ENCODE measurements around the gene CCDC171.
A peak's percentile ranks its signal among the peaks of the same experiment; 100 is the strongest.

CCDC171 gene

DNA sequence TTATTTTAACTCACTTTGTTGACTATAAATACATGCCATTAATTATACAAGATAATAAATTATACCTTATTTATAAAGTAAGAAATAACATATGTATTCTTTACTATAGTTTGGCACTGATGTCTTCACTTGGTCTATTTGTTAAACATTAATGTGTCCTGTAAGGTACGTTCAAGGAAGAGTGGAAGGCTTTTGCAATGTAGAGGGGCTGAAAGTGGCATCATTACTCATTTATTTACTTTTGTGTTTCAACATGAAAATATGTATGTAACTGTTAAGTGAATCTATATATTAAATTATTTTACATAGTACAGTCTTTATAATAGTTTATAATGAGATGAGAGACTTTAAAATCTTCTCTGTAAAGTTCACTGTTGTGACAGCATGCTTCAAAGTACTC lies 348.7 kb downstream of the CCDC171 start:
- no peak for DNase-seq

DNA sequence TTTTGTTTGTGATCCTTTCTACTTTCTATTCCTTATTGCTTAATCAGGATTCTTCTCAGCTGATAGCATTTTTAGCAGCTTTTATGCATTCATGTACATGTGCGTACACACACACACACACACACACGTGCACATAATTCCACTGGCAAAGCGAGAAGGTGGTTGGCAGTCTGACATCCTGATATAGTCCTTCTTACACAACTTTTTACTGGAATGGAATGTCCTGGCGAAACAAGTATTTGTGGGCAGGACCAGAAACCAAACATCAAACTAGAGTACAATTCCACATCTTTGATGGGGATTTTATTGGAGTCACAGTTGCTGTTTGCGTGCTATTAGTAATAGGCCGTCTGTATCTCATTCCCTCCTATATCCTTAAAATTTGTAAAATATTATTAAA lies 356.5 kb downstream of the CCDC171 start:
- DNase-seq = no peak

DNA sequence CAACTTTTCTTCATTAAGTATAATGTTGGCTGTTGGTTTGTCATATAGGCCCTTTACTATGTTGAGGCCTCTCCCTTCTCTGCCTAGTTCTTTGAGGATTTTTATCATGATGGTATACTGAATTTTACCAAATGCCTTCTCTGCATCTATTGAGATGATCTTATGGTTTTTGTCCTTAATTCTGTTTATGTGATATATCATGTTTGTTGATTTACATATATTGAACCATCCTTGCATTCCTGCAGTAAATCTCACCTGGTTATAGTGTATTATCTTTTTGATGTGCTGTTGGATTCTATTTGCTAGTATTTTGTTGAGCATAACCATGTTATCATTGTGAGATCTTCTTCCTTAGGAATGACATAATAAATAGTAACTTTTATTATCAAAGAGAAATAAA lies 362.9 kb downstream of the CCDC171 start:
- DNase-seq = no peak

DNA sequence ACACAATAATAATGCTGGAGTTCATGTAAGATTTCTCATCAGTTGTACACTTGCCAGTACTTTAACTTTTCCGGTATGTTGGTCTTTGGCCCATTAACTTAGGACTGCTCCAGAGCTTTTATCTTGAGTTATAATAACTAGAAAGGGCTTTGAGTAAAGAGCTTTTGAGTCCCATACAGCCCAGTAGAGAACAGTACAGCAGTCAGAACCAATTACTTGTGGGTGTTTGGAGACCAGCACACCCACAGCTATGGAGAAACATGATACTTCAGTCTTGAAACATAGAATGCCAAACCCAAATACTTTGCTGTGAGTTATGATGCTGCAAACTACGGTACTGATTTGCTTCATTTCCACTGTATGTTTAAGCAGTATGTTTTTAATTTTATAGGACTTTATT lies 374.3 kb downstream of the CCDC171 start:
- DNase-seq = no peak

DNA sequence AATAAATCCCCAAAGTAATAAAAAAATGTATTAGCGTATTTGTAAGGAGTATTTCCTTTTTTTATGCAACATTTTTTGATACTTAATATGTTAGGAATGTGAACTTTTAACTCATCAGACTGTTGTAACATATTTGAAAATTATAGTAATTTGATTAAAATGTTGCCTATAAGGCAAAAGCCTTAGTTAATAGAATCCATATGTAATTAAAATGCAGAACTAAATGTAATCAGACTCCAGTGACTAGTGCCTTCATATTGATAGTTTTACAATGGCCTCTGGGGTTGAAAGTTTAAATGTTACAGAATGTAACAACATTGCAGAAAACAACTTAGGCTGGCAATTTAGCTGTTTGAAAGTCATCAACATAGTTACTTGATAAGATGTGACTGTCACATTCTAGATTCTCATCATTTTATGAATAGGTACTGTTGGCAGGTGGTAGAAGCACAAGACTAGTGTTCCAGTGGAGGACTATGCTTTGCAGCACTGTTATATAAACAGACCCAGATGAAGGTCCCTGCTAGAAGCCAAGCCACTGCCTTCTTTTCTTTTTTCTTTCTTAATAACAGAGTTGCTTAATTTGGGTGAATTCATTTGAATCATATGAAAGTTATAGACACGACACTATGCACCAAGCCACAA lies 382.9 kb downstream of the CCDC171 start:
- DNase-seq = no peak

DNA sequence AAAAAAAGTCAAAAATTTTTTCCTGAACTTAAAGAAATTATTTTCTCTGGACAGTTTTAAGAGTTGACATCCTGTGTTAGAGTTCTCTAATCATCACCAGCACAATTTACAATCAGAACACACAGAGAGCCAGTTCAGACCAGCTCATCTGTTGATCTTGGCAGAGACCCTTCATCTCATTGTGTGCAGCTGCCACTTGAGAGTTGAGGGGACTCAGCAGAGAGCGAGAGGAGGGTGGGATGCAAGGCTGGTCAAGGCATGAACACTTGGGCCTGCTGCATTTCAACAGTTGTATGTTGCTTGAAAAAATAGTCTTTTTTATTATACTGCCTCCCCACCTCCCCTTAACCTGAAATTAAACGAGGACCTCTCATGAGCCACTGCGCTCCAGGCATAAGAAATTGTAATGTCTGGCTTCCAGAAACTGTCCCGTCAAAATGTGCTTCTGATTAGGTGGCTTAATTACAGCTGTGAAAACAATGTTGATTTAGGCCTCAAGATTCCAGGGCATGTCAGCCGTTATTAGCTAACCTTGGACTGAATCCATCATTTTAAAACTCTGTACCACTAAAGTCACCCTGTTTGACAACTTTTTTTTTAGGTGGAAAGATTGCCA lies 383.6 kb downstream of the CCDC171 start:
- DNase-seq = no peak

DNA sequence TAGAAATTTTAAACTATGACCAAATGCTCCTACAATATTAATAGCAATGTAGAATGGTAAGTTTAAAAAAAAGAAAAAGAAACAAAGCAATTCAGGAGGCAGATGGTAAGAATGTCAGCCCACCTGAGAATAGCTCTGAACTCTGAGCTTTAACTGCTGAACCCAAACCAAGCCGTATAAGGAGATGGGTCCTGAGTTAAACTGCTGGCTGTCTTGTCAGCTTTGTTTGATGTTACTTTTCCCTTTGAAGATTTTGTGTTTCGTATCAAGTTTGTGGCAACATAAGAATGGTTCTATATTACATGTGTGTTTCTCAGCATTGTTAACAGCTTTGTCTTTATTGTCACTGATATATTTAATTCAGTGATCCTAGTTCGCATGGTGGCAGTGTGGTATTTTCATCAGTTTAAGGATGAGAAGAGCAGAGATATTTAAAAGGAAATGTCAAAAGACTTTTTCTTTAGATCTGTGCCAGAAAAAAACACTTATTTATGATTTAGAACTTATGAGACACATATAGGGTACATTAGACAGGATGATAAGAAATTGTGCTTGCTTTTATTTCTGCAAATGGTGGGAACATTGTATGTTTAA lies 390.1 kb downstream of the CCDC171 start:
- DNase-seq = no peak

- no peak for DNase-seq
Measured at GRCh38 chr9:15944341-15944740, 391.5 kb downstream of the CCDC171 start.

DNA sequence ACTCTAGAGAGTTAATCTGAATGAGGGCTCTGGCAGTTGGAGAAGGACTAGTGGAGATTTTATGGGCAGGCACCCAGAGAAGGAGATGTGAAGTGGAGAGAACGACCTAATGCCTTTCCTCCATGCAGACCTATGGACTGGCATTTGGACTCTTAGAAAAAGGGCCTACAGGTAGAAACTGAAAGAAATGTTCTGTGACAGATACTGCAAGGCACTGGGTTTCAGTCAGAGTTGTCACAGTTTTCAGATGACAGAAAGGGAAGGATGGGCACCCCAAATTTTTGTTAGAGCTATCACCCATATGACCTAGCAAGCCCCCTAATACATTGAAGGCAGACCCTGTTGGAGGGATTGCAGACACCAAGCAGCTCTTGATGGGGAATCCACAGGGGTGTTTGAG lies 406.8 kb downstream of the CCDC171 start:
- DNase-seq = no peak

GRCh38 chr9:15961217-15961616 lies 408.4 kb downstream of the CCDC171 start:
- DNase-seq = no peak

DNA sequence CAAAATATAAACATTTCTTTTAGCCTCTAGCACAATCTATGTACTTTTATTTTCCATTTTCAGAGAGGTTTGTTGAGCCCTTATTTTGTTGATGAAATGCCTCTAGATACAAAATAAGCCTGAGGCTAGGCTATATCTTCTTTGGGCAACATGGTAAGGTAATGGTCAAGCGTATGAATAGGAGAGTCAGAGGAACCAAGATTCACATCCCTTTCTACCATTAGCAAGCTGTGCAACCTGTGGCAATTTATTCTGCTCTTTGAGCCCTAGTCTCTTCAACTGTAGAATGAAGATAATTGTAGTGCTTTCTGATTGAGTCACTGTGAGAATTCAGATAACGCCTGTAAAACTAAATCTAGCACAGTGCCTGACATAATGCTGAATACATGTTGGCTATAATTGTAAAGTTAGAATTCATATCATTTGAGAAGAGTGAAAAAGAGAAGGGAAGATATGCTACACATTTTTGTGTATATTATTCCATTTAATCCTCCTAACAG lies 412.5 kb downstream of the CCDC171 start:
- no peak for DNase-seq

GRCh38 chr9:15966471-15966870 lies 413.6 kb downstream of the CCDC171 start:
- DNase-seq = no peak

- DNase-seq = no peak
Measured at GRCh38 chr9:15967068-15967467, 414.2 kb downstream of the CCDC171 start.

DNA sequence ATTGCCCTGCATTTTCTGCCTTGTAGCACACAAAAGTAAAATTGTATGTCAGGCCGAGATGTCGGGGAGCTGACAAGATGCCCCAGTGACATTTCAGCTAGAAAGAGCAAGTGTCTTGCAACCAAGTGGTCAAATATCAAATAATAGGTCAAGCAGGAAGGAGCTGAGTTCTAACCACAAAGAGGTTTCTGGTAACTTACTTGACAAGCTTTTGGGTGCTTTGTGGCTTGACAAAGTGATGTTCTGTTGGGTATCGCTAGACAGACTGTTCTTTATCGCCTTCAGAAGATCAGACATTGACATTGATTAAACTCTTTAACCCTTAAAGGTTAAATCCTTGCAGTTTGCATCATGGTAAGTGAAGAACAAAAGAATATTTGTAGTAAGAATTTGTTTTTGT lies 419.9 kb downstream of the CCDC171 start:
- DNase-seq = no peak

DNA sequence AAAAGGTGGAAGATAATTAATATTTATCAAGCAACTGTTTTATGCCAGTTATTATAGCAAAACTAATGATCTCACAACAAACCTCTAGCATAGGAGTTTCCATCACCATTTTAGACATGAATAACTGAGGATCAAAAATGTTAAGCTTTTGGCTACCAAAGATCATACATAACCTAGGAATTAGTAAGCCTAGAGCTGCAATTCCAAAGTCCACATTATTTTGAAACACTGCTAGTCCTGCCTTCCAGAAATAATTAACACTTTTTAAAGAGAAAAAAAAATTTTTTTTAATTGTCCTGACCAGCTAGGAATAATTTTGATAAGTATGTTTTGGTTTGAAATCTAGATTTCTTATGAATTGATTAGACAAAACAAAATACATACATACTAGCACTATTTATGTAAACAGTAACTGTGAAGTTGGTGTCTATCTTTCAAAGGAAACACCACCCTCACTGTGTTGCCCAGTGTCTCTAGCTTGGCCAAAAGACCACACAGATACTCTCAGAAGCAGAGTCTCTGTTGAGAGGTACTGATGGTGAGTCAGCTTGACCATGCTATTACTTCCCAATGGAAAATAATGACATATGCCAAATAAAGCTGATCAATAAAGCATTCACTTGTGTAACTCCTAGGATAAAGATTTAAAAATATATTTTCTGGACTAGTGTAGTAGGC lies 422.4 kb downstream of the CCDC171 start:
- no peak for DNase-seq

GRCh38 chr9:15977438-15977837 lies 424.6 kb downstream of the CCDC171 start:
- DNase-seq = no peak

- DNase-seq = no peak
Measured at GRCh38 chr9:15982182-15982581, 429.3 kb downstream of the CCDC171 start.

- DNase-seq = no peak
Measured at GRCh38 chr9:15999422-16000339, 446.8 kb downstream of the CCDC171 start.

- DNase-seq = no peak
Measured at GRCh38 chr9:16000811-16001210, 448.0 kb downstream of the CCDC171 start.

DNA sequence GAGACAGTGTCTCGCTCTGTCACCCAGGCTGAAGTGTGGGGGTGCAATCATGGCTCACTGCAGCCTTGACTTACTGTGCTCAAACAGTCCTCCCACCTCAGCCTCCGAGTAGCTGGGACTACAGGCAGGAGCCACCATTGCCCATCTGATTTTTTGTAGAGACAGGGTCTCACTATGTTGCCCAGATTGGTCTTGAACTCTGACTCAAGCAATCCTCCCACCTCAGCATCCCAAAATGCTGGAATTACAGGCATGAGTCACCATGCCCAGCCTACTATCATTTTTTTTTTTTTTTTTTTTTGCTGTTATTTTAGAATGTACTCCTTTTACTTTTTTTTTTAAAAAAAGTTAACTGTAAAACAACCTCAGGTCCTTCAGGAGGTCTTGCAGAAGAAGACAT lies 449.0 kb downstream of the CCDC171 start:
- DNase-seq = no peak

- DNase-seq = no peak
Measured at GRCh38 chr9:16002816-16003215, 450.0 kb downstream of the CCDC171 start.

- peak; percentile 5 for DNase-seq
Measured at GRCh38 chr9:16003785-16004184, 450.9 kb downstream of the CCDC171 start.

- no peak for DNase-seq
Measured at GRCh38 chr9:16004613-16005012, 451.8 kb downstream of the CCDC171 start.

All from NCI-H510A (cell line).